NOMO-1 treated with dmso at 0.1 percent for 144 hours (cell line): ENCODE data around the gene SPEF1.

Experiments used
- DNase-seq: peaks from one replicate; lab custom pipeline; 2025; ENCODE audit not compliant: unreplicated experiment; lab: John Stamatoyannopoulos, UW

The SPEF1 gene

DNA sequence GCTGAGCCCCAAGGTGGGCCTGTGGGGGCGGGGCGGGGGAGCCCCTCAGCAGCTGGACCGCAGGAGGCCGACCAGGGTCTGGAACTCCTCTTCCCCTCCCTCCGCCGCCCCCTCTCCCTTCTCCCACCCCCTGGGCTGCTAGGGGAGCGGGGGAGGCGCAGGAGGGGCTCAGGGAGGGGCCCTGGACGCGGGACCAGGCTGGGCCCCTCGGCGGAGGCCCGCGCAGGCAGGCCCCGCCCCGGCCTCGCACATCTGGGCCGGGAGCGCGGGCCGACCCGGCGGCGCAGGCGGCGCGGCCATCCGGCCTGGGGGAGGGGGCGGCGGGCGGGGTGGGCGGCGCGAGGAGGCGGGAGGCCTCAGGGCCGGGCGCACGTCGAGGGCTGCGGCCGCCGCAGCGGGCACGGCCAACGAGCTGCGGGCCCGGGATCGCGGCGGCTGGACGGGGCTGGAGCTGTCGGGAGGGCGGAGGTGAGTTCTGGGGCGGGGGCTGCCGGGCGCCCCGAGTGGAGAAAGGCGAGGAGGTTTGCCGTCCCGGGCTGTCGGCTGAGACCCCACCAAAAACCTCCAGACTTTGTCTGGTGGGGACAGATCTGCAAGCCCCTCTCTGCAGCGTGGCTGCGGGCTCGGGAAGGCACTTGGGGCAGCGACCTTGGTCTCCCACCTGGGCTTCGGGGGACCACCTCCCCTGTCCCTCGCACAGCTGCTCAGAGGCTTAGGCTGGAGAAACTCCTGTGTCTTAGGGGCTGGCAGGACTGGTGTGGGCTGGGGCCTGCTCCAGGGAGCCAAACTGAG is 48.7 kb downstream of the SPEF1 start, which contains the start of gene HSPA12B:
HSPA12B (plus strand) TSS at position 359 of the 792 bp plus-strand sequence. CDS start 5,990 bp downstream, outside the sequence.
- DNase-seq, result no peak

DNA sequence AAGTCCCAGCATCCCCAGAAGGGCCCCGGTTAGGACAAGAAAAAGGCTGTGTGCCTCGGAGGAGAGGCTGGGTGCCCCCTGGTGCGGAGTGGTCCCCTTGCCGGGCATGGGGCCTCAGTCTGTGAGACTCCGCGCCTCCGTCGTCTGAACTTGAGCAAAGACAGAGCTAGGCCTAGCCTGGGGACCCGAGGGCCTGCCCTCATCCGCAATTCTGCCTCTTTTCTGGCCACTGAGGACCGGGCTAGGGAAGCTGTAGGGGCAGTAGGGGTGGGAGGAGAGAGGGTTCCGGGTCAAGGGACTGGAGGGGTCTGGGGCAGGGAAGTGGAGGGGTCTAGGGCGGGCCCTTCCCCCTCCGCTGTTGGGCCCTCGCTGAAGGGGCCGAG is 49.3 kb downstream of the SPEF1 start:
- DNase-seq, result no peak

DNA sequence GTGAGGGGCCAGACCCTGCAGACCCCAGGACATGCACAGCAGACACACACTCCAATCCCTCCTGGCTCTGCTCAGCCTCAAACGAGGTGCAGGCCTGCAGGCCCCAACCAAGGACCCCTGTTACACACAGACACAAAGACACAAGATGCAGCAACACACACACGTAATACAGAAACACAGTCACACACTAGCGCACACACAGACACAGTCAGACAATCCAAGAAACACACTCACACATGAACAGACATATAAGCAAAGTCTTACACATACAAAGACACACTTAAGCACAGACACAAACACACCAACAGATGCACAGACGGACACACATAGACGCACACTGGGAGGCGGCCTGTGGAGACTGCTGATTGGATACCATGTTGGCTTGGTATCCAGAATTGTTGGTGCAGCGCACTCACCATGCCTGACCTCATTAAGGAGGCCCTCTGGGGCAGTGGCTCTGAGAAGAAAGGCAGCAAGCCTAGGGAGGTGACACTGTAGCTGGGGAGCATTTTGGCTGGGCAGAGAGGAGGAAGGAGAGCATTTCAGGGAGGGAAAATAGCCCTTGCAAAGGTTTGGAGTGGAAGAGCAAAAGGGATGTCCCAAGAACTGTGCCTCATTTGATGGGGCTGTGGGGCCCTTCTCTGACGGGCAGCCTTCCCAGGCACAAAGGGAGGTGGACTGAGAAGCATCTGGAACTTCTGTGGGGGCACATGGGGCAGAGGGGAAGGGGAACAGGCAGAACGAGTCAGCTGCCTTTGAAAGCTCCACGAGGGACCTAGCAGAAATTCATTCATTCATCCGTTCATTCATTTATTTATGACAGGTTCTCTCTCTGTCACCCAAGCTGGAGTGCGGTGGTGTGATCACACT is 50.2 kb downstream of the SPEF1 start:
- DNase-seq, result no peak

DNA sequence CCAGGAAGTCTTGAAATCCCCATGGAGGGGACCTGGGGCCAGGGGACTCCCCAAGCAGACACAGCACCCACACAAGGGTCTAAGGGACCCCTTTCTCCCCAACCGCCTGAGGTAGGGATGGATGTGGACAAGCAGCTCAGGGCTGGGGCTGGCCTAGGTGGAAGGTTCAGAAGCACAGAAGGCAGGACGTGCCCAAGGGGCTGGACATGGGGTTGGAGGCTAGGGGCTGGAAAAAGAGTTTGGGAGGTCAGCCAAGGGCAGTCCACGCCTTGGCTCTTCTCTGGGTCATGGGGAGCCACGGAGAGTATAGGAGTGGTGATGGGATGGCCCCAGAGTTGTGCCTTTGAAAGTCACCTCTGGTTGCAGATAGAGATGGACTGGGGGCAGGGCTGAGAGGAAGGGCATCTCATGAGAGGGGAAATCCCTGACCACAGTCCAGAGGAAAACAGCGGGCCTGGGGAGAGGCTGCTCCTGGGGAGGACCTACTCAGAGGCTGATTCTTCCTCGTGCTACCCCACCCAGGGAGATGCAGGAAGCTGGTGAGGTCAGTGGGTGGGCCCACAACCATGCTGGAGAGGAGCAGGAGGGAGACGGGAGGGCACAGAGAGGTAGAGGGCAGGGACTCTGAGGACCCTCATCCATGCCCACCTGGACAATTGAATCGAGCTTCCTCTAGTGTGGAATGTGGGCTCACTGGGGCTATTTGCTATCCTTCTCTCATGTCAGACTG is 51.3 kb downstream of the SPEF1 start:
- DNase-seq, result no peak

DNA sequence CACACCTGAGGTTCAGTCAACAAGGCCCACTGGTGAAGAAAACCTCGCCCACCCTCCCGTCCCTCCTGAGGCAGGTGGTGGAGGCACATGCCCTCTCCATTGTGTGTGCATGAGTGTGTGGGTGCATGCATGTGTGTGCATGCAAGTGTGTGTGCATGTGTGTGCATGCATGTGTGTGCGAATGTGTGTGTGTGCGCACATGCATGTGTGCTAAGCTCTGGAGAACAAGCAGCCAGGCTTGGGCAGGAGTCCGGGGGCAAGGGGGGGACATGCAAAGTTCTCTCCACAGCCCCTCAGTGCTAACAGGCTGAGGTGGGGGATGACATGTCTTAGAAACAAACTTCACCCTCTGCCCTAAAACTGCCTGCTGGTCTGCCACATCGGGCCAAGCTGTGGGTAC is 51.9 kb downstream of the SPEF1 start:
- no peak for DNase-seq

DNA sequence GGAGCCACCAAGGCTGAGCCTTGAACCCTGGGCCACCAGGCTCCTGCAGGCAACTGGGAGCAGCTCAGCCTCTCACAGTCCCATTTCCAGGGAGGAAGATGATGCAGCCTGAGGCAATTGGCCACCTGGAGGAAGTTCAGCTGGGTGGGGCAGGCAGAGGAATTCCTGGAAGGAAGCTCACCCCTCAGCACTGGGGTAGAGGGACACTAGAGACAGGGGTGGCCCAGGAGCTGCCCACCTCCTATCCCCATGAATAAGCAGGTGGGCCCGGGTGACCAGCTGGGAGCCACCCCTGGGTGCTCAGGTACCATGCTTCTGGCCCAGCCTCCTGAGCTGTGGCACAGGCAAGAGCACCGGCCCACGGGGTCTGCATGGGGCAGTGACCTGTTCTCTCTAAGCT is 52.4 kb downstream of the SPEF1 start:
- DNase-seq, result no peak

DNA sequence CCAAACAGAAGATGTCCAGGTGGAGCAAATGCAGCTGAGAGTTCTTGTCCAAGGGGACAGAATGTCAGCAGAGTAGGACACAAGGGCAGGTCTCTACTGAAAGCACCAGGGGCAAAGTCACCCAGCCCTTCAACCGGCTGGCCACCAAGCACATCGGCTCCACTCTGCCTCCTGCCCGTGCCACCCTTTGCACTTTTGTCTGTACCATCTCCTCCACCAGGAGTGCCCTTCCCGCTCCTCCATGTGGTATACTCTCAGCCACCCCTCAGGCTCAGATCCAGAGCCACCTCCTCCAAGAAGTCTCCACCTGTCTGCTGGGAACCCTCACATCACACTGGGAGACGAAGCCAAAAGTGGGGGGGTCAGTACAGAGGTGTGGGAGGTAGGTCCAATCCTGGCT is 52.9 kb downstream of the SPEF1 start:
- DNase-seq, result no peak
